HepG2 (cell line): ENCODE measurements around the gene ZFPM1. TPM values are rescaled to one million over a fixed set of nuclear protein-coding genes. Genes with fewer than 3 reads are reported as not detected.

Experiments used
- ATAC-seq: fragments of 200-7000 bp; cut with Tn5 transposase; 3 replicates; pipeline ENCODE4 v1.9.1; 2020; ENCODE audit warnings: mild to moderate bottlenecking, moderate library complexity
- BruUV-seq: library from RNA; stranded (reverse); fragments of 400-500 nt; replicated peaks from 2 replicates; lab custom pipeline; 2021; lab: Mats Ljungman, UMichigan
- CTCF ChIA-PET: fragments of 300-600 bp; formaldehyde crosslinking; extraction: SDS; loops from one replicate; lab custom pipeline; 2021; ENCODE audit warnings: low total read pairs, inconsistent platforms, low intra/inter-chr PET ratio; lab: Yijun Ruan, JAX
- POLR2A ChIA-PET: fragments of 350-600 bp; sonication (Branson Sonifier 250); formaldehyde crosslinking; loops from one replicate; lab custom pipeline; 2020; ENCODE audit warnings: antibody characterized with exemption, inconsistent platforms; lab: Yijun Ruan, JAX
- DNase-seq: peaks from one replicate; pipeline ENCODE4 v3.0.0-alpha.2; 2015; ENCODE audit warnings: low spot score
- FAIRE-seq: peaks from 3 replicates; lab custom pipeline; 2011; peaks lifted over from hg19 to GRCh38; lab: Jason Lieb, UNC
- H2AFZ ChIP-seq: one replicate; pipeline ENCODE4 v1.6.1; 2011; ENCODE audit warnings: low read length, inconsistent platforms
- H3K27ac ChIP-seq: fragments of 300-600 bp; 3 replicates; pipeline ENCODE4 v1.8.0; 2011; ENCODE audit warnings: mixed run types, mild to moderate bottlenecking, mixed read lengths, low read length, inconsistent platforms; ENCODE audit not compliant: insufficient read depth; ENCODE audit errors: extremely low read length
- H3K27me3 ChIP-seq, 2 experiments: fragments of 200-600 bp in 1 of 2; 2 replicates in 1 of 2; 3 replicates in 1 of 2; pipeline versions ENCODE4 v1.6.0 to v1.8.0; 2011; ENCODE audit warnings: low read length in 2 of 2, mild to moderate bottlenecking in 2 of 2, moderate library complexity in 2 of 2, inconsistent platforms in 1 of 2; ENCODE audit not compliant: insufficient read depth in 2 of 2, control insufficient read depth in 1 of 2
- H3K36me3 ChIP-seq, 2 experiments: fragments of 200-600 bp in 1 of 2; replicated peaks in 1 of 2; 2 replicates in 1 of 2; 3 replicates in 1 of 2; pipeline versions ENCODE4 v1.5.1 to v1.8.0; 2011; ENCODE audit warnings: low read length in 2 of 2, inconsistent platforms in 1 of 2; ENCODE audit not compliant: insufficient read depth in 2 of 2, control insufficient read depth in 1 of 2
- H3K4me1 ChIP-seq: 2 replicates; pipeline ENCODE4 v1.5.1; 2012; ENCODE audit warnings: low read length, inconsistent platforms; ENCODE audit not compliant: insufficient read depth
- H3K4me2 ChIP-seq: 2 replicates; pipeline ENCODE4 v1.6.0; 2011; ENCODE audit warnings: low read depth, low read length, inconsistent platforms
- H3K4me3 ChIP-seq, 3 experiments: fragments of 200-600 bp in 1 of 3; sonication (generic), shearing (Covaris generic) in 1 of 3; replicated peaks in 1 of 3; 2 replicates each; pipeline ENCODE4 v1.5.1; 2011 to 2016; ENCODE audit warnings: low read length in 3 of 3, inconsistent platforms in 2 of 3, low read depth in 2 of 3, mild to moderate bottlenecking in 2 of 3, control low read depth in 1 of 3, mixed read lengths in 1 of 3; ENCODE audit not compliant: insufficient read depth in 1 of 3
- H3K79me2 ChIP-seq: one replicate; pipeline ENCODE4 v1.6.1; 2011; ENCODE audit warnings: low read length, inconsistent platforms; ENCODE audit not compliant: insufficient read depth
- H3K9ac ChIP-seq: 2 replicates; pipeline ENCODE4 v1.6.0; 2011; ENCODE audit warnings: mild to moderate bottlenecking, low read depth, low read length, inconsistent platforms; ENCODE audit not compliant: insufficient read depth
- H3K9me3 ChIP-seq: 2 replicates; pipeline ENCODE4 v1.5.1; 2012; ENCODE audit warnings: mild to moderate bottlenecking, low read length
- H4K20me1 ChIP-seq: 2 replicates; pipeline ENCODE4 v1.6.0; 2011; ENCODE audit warnings: inconsistent platforms, mild to moderate bottlenecking, low read length, moderate library complexity; ENCODE audit not compliant: insufficient read depth
- ARID2 ChIP-seq: sonication (generic); formaldehyde crosslinking; IDR thresholded peaks from 2 replicates; pipeline ENCODE4 v1.8.1; 2022; ENCODE audit warnings: mild to moderate bottlenecking, missing genetic modification reagents, borderline replicate concordance
- BORCS8-MEF2B ChIP-seq: sonication (generic); formaldehyde crosslinking; IDR thresholded peaks from 2 replicates; pipeline ENCODE4 v1.8.0; 2022; ENCODE audit warnings: mild to moderate bottlenecking, missing genetic modification reagents
- ELF3 ChIP-seq: IDR thresholded peaks from 2 replicates; pipeline ENCODE4 v1.6.1; 2016; ENCODE audit warnings: missing genetic modification reagents, missing compliant biosample characterization
- HMGA1 ChIP-seq: sonication (generic); formaldehyde crosslinking; conservative IDR thresholded peaks from 2 replicates; pipeline ENCODE4 v1.4.0; 2020; ENCODE audit warnings: missing genetic modification reagents
- PAXIP1 ChIP-seq: sonication (generic); formaldehyde crosslinking; conservative IDR thresholded peaks from 2 replicates; pipeline ENCODE4 v1.4.0; 2020; ENCODE audit warnings: mild to moderate bottlenecking, missing genetic modification reagents, moderate library complexity
- REST ChIP-seq, 2 experiments: IDR thresholded peaks; 2 replicates each; pipeline ENCODE4 v1.6.1; 2011 to 2012; ENCODE audit warnings: low read length in 2 of 2, borderline replicate concordance in 1 of 2, low read depth in 1 of 2, mild to moderate bottlenecking in 1 of 2, moderate library complexity in 1 of 2
- ZNF354B ChIP-seq: sonication (generic); formaldehyde crosslinking; IDR thresholded peaks from 2 replicates; pipeline ENCODE4 v1.8.0; 2022; ENCODE audit warnings: mild to moderate bottlenecking, missing genetic modification reagents
- WGBS: methylation state at CpG from one replicate; pipeline ENCODE4 v1.1.6; 2017; ENCODE audit warnings: low lambda C conversion rate; 5-methylcytosine and 5-hydroxymethylcytosine counted together
- in situ Hi-C: cut with HindIII; loops from 2 replicates; pipeline ENCODE4 v1.10.0; 2017; ENCODE audit warnings: low pct_unique_long_range_greater_than_20kb; ENCODE audit not compliant: extremely low pct_ligation_motif_present
- intact Hi-C: fragments of 100-400 bp; cut with micrococcal nuclease; formaldehyde crosslinking; loops from one replicate; pipeline ENCODE4 v1.10.0; 2022; ENCODE audit not compliant: unreplicated experiment
- polyA plus RNA-seq, 8 experiments: library from polyadenylated mRNA; depleted of rRNA in 3 of 8; stranded (reverse) in 7 of 8; unstranded in 1 of 8; fragments of >200 nt; fragmentation: Illumina TruSeq in 4 of 8; extraction: Trizol in 4 of 8; gene quantifications; 2 replicates each; pipeline versions ENCODE4 v1.2.1 to v1.2.3, GENCODE V29; 2011 to 2016; ENCODE audit warnings: low read depth in 4 of 8, missing spikeins in 1 of 8, mixed read lengths in 1 of 8; ENCODE audit not compliant: insufficient read depth in 1 of 8
- total RNA-seq, 5 experiments: library from RNA; depleted of rRNA; stranded (reverse); fragments of >200 nt; fragmentation: Illumina TruSeq; extraction: Trizol; gene quantifications; 2 replicates each; pipeline ENCODE4 v1.2.3, GENCODE V29; 2016; ENCODE audit warnings: low read depth in 1 of 5

Gene ZFPM1
- total and polyA plus RNA-seq, 2 of the 13 experiments (the other 11 are each of a cell fraction or from before 2014, with no cell fraction given): 1.3 to 3.8 TPM

GRCh38 chr16:88438084-88438870 lies 14.8 kb upstream of the ZFPM1 start:
- BruUV-seq: no TSS peak
- peaks cover 11% of the 10 kb centered on the region for H3K4me1 ChIP-seq
- H3K4me3 ChIP-seq: no peak overlapping the region
- ChIA-PET CTCF (interaction anchor here (1.2 to 1.6 kb wide), 2 partner anchors 90 to 124 kb away, joined by 3 read pairs; no protein-coding TSS in a partner anchor), POLR2A (interaction anchor here (1.2 to 2.1 kb wide), 2 partner anchors 14 to 67 kb away, joined by 3 to 4 read pairs; partner anchors contain the start of gene ZFPM1)
- DNase-seq (no peak), FAIRE-seq (no peak)
- WGBS: 33% methylated on average over 19 of the region's 32 CpGs
- no peaks in the 10 kb centered on the region for H3K36me3 ChIP-seq
- no peak overlapping the region for H3K4me2 ChIP-seq
- in situ Hi-C loops: loop anchor here (10.0 kb wide), 1 partner anchor 243 kb away; no protein-coding TSS in a partner anchor
- H3K9ac ChIP-seq: no peak overlapping the region
- H3K27ac ChIP-seq: no peak overlapping the region
- no peaks in the 10 kb centered on the region for H3K9me3 ChIP-seq
- peaks cover 50 to 93% of the 10 kb centered on the region in 2 experiments for H3K27me3 ChIP-seq
- H4K20me1 ChIP-seq: peaks cover 8% of the 10 kb centered on the region; the same call in 1 of the 2 replicates
- intact Hi-C loops: no loop called here
- H3K79me2 ChIP-seq: no peaks in the 10 kb centered on the region
- no peak for TF ChIP-seq ARID2 (CRISPR knock-in tag)
- TF ChIP-seq, all 625 proteins: peak for 0
- no peak for ATAC-seq
- H2AFZ ChIP-seq: no peak overlapping the region

GRCh38 chr16:88439016-88439415 lies 14.1 kb upstream of the ZFPM1 start:
- no peaks in the 10 kb centered on the region for H3K36me3 ChIP-seq
- in situ Hi-C loops: loop anchor here (10.0 kb wide), 1 partner anchor 244 kb away; no protein-coding TSS in a partner anchor
- POLR2A ChIA-PET: interaction anchor here (2.1 kb wide), 1 partner anchor 13 kb away, joined by 4 read pairs; the partner anchor contains the start of gene ZFPM1
- no peak overlapping the region for H3K4me2 ChIP-seq
- peaks cover 8% of the 10 kb centered on the region; the same call in 1 of the 2 replicates for H4K20me1 ChIP-seq
- BruUV-seq: no TSS peak
- H3K9me3 ChIP-seq: no peaks in the 10 kb centered on the region
- intact Hi-C loops: no loop called here
- H3K79me2 ChIP-seq: no peaks in the 10 kb centered on the region
- WGBS: 53% methylated on average over 9 of the region's 17 CpGs
- ATAC-seq (no peak), DNase-seq (no peak), FAIRE-seq (no peak)
- no peak overlapping the region for H3K27ac ChIP-seq
- peaks cover 16% of the 10 kb centered on the region for H3K4me1 ChIP-seq
- no peak overlapping the region for H3K4me3 ChIP-seq
- no peak overlapping the region for H3K9ac ChIP-seq
- peaks cover 48 to 93% of the 10 kb centered on the region in 2 experiments for H3K27me3 ChIP-seq
- H2AFZ ChIP-seq: no peak overlapping the region
- CTCF ChIA-PET: no interaction called here
- peak; percentile 21 to 76; a peak in 3 of 4 replicates for TF ChIP-seq REST (IDR thresholded peaks at IDR 0.05; ENCODE audit: borderline replicate concordance in 1 of 2, low read depth in 1 of 2, low read length in 2 of 2)
- no peak for TF ChIP-seq ZNF354B (CRISPR knock-in tag)
- TF ChIP-seq BORCS8-MEF2B (CRISPR knock-in tag): no peak
- no peak for TF ChIP-seq ELF3 (CRISPR knock-in tag)
- no peak for TF ChIP-seq HMGA1 (CRISPR knock-in tag)
- no peak for TF ChIP-seq PAXIP1 (CRISPR knock-in tag)
